ENCODE data around the gene NCAPG2. TPM values are rescaled to one million over a fixed set of nuclear protein-coding genes. Genes with fewer than 3 reads are reported as not detected.

The NCAPG2 gene
- total RNA-seq, 1 experiment from 2014 or later = 99.5 TPM

DNA sequence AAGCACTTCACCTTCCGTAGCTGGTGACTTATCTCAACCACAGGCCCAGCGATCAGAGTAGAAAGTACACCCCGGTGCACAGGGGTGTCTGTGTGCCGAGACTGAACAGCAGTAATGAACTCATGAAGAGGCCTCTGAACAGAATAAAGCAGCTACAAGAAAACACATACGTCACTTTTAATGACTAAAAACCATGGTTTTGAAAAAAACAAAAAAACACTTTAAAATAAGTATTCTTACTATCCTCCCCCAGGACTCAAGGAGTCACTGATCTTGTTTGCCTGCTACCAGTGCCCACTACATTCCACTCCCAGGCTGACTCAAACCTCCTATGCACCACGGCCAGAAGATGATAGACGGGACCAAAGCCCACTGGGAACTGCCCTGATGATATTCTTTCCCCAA is 53.8 kb downstream of the NCAPG2 start:
- CTCF ChIA-PET = no interaction called here
- DNase-seq = no peak
- H3K9me2 ChIP-seq (ENCODE audit: insufficient read depth) = no peaks in the 10 kb centered on the region
- peaks cover 32% of the 10 kb centered on the region for H3F3A ChIP-seq (ENCODE audit: insufficient read depth, low read depth)
- H4K20me1 ChIP-seq (ENCODE audit: insufficient read depth) = no peaks in the 10 kb centered on the region
- peaks cover 13% of the 10 kb centered on the region for H3K79me2 ChIP-seq (ENCODE audit: low read depth)
- no TSS peak for BruUV-seq (replicated peaks)
- no peak overlapping the region for H3K4me2 ChIP-seq
- POLR2A ChIA-PET (ENCODE audit: unreplicated experiment) = no interaction called here
- TF ChIP-seq, protein P1, sequence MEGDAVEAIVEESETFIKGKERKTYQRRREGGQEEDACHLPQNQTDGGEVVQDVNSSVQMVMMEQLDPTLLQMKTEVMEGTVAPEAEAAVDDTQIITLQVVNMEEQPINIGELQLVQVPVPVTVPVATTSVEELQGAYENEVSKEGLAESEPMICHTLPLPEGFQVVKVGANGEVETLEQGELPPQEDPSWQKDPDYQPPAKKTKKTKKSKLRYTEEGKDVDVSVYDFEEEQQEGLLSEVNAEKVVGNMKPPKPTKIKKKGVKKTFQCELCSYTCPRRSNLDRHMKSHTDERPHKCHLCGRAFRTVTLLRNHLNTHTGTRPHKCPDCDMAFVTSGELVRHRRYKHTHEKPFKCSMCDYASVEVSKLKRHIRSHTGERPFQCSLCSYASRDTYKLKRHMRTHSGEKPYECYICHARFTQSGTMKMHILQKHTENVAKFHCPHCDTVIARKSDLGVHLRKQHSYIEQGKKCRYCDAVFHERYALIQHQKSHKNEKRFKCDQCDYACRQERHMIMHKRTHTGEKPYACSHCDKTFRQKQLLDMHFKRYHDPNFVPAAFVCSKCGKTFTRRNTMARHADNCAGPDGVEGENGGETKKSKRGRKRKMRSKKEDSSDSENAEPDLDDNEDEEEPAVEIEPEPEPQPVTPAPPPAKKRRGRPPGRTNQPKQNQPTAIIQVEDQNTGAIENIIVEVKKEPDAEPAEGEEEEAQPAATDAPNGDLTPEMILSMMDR (conservative IDR thresholded peaks at IDR 0.05) = no peak
- peaks cover 19% of the 10 kb centered on the region for H3K4me1 ChIP-seq (replicated peaks; ENCODE audit: insufficient read depth)
- peaks cover 12% of the 10 kb centered on the region for H3K36me3 ChIP-seq (ENCODE audit: low read depth)
- no peaks in the 10 kb centered on the region for H3K9me3 ChIP-seq (ENCODE audit: insufficient read depth, low read depth)
- no peak overlapping the region for H3K27ac ChIP-seq
- H3K4me3 ChIP-seq = no peak overlapping the region
- intact Hi-C loops (cut with micrococcal nuclease; ENCODE audit: unreplicated experiment) = no loop called here
- no peaks in the 10 kb centered on the region for H3K27me3 ChIP-seq (ENCODE audit: insufficient read depth, low read depth)
- H2AFZ ChIP-seq = no peak overlapping the region

DNA sequence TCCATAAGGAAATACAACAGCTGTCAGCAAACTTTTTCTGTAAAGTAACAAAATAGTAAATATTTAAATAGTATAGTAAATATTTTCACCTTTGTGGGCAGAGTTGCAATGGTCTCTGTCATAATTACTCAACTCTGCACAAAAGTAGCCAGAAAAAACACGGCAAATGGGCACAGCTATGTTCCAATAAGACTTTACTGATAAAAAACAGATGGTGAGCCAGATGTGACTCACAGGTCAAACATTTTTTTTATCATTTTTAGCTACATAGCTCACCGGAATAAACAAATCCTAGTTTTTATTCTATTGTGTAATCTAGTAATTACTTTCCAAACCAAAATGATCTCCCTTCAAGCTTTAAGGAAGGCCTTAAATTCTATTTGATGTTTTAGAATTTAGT is 55.3 kb downstream of the NCAPG2 start:
- peaks cover 19% of the 10 kb centered on the region for H3K36me3 ChIP-seq (ENCODE audit: low read depth)
- peak overlapping the region; percentile 48 for H3K4me2 ChIP-seq
- POLR2A ChIA-PET (ENCODE audit: unreplicated experiment) = no interaction called here

DNA sequence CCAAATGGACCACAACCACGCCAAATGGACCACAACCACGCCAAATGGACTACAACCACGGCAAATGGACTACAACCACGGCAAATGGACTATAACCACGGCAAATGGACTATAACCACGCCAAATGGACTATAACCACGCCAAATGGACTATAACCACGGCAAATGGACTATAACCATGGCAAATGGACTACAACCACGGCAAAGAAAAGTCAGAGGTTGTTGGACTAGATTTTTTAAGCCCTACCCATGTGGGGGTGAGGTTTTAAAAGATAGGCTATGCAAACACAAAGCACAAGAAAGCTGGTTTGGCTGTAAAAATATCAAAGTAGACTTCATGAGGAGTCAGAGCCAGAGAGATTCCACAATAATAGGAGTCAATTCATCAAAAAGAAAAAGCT is 55.8 kb downstream of the NCAPG2 start:
- intact Hi-C loops (cut with micrococcal nuclease; ENCODE audit: unreplicated experiment) = no loop called here
- no peaks in the 10 kb centered on the region for H3K9me2 ChIP-seq (ENCODE audit: insufficient read depth)
- H3K36me3 ChIP-seq (ENCODE audit: low read depth) = peaks cover 24% of the 10 kb centered on the region
- BruUV-seq (replicated peaks) = no TSS peak
- CTCF ChIA-PET = no interaction called here
- TF ChIP-seq EZH2 (IDR thresholded peaks at IDR 0.05; ENCODE audit: low read depth) = no peak
- H3K79me2 ChIP-seq (ENCODE audit: low read depth) = peaks cover 13% of the 10 kb centered on the region
- peak overlapping the region; percentile 48 for H3K4me2 ChIP-seq
- H2AFZ ChIP-seq = no peak overlapping the region
- no peaks in the 10 kb centered on the region for H3K27me3 ChIP-seq (ENCODE audit: insufficient read depth, low read depth)
- no peaks in the 10 kb centered on the region for H4K20me1 ChIP-seq (ENCODE audit: insufficient read depth)
- H3K4me3 ChIP-seq = no peak overlapping the region
- H3K4me1 ChIP-seq (replicated peaks; ENCODE audit: insufficient read depth) = peaks cover 19% of the 10 kb centered on the region
- H3K27ac ChIP-seq = peak overlapping the region; percentile 73
- no peaks in the 10 kb centered on the region for H3K9me3 ChIP-seq (ENCODE audit: insufficient read depth, low read depth)
- H3F3A ChIP-seq (ENCODE audit: insufficient read depth, low read depth) = peaks cover 34% of the 10 kb centered on the region
- POLR2A ChIA-PET (ENCODE audit: unreplicated experiment) = no interaction called here
- DNase-seq = peak in 1 of 2 experiments; percentile 63

More for the DNA sequence above, 55.3 kb downstream of the NCAPG2 start:
- intact Hi-C loops (cut with micrococcal nuclease; ENCODE audit: unreplicated experiment) = no loop called here
- Histone ChIP-seq H3K79me2 (ENCODE audit: low read depth) (peaks cover 13% of the 10 kb centered on the region), H3K27ac (peak overlapping the region; percentile 73), H3K4me3 (no peak overlapping the region), H2AFZ (no peak overlapping the region), H3K9me3 (ENCODE audit: insufficient read depth, low read depth) (no peaks in the 10 kb centered on the region), H3K9me2 (ENCODE audit: insufficient read depth) (no peaks in the 10 kb centered on the region), H4K20me1 (ENCODE audit: insufficient read depth) (no peaks in the 10 kb centered on the region), H3K4me1 (replicated peaks; ENCODE audit: insufficient read depth) (peaks cover 19% of the 10 kb centered on the region), H3K27me3 (ENCODE audit: insufficient read depth, low read depth) (no peaks in the 10 kb centered on the region), H3F3A (ENCODE audit: insufficient read depth, low read depth) (peaks cover 32% of the 10 kb centered on the region)
- BruUV-seq (replicated peaks) = no TSS peak
- DNase-seq = peak; percentile 21 to 94
- CTCF ChIA-PET = no interaction called here
- TF ChIP-seq EZH2 (IDR thresholded peaks at IDR 0.05; ENCODE audit: low read depth) = no peak
- TF ChIP-seq, protein P1 (conservative IDR thresholded peaks at IDR 0.05) = no peak

DNA sequence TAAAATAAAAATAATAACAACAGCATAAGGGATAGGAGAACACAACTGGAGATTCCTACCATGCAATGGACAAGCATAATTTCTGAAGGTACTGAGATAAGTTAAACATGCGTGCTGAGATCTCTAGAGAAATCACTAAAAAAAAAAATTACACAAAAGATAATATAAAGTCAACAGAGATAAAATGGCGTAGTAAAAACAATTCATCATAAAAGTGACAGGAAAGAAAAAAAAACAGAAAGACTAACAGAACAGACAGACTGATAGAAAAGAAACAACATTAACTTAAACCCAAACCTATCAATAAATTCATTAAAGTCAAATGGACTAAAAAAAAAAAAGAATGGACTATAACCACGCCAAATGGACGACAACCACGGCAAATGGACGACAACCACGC is 56.4 kb downstream of the NCAPG2 start:
- H4K20me1 ChIP-seq (ENCODE audit: insufficient read depth) = no peaks in the 10 kb centered on the region
- ChIA-PET POLR2A (ENCODE audit: unreplicated experiment) (no interaction called here), CTCF (no interaction called here)
- no peaks in the 10 kb centered on the region for H3K27me3 ChIP-seq (ENCODE audit: insufficient read depth, low read depth)
- peaks cover 13% of the 10 kb centered on the region for H3K79me2 ChIP-seq (ENCODE audit: low read depth)
- H3F3A ChIP-seq (ENCODE audit: insufficient read depth, low read depth) = peaks cover 36% of the 10 kb centered on the region
- H3K4me2 ChIP-seq = no peak overlapping the region
- no peak for DNase-seq
- H3K9me3 ChIP-seq (ENCODE audit: insufficient read depth, low read depth) = no peaks in the 10 kb centered on the region
- no peak overlapping the region for H2AFZ ChIP-seq
- peaks cover 19% of the 10 kb centered on the region for H3K4me1 ChIP-seq (replicated peaks; ENCODE audit: insufficient read depth)
- H3K27ac ChIP-seq = no peak overlapping the region
- intact Hi-C loops (cut with micrococcal nuclease; ENCODE audit: unreplicated experiment) = no loop called here
- no peak overlapping the region for H3K4me3 ChIP-seq
- peaks cover 24% of the 10 kb centered on the region for H3K36me3 ChIP-seq (ENCODE audit: low read depth)
- TF ChIP-seq EZH2 (IDR thresholded peaks at IDR 0.05; ENCODE audit: low read depth) = no peak
- TF ChIP-seq, protein P1 (conservative IDR thresholded peaks at IDR 0.05) = no peak
- no peaks in the 10 kb centered on the region for H3K9me2 ChIP-seq (ENCODE audit: insufficient read depth)
- BruUV-seq (replicated peaks) = no TSS peak
